HG03095 (cell line): ENCODE data around the gene RUNDC1.

ENCODE experiments used
- ATAC-seq: cut with Tn5 transposase; IDR thresholded peaks from one replicate; pipeline ENCODE4 v1.9.1; 2021; ENCODE audit warnings: moderate library complexity; ENCODE audit not compliant: unreplicated experiment

RUNDC1 gene

DNA sequence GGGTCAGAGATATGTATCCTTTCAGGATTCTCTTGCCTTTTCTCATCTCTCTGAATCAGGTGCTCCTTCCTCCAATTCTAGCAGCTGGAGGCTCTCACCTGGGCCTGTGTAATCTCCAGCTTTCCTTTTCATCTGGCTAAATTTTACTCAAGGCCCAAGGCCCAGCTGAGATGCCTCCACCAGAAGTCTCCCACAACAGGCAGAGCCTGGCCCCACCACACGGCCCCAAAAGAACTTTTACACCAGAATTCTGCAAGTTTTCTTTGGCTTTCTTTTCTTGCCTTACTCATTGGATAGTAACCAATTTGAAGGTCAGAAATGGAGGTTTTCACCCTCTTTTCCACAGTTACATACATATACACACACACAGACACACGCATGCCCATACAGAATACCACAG lies 59.3 kb downstream of the RUNDC1 start:
- no peak for ATAC-seq

GRCh38 chr17:43040655-43041054 lies 60.3 kb downstream of the RUNDC1 start:
- no peak for ATAC-seq

- no peak for ATAC-seq
Observed at GRCh38 chr17:43042025-43042628, 61.8 kb downstream of the RUNDC1 start.
